Stromal cell of bone marrow (primary cell): Measurements from ENCODE around the gene GLP1R.

Experiments used
- DNase-seq: peaks from one replicate; pipeline ENCODE4 v3.0.0-alpha.2; 2012; ENCODE audit warnings: low read depth

The GLP1R gene

DNA sequence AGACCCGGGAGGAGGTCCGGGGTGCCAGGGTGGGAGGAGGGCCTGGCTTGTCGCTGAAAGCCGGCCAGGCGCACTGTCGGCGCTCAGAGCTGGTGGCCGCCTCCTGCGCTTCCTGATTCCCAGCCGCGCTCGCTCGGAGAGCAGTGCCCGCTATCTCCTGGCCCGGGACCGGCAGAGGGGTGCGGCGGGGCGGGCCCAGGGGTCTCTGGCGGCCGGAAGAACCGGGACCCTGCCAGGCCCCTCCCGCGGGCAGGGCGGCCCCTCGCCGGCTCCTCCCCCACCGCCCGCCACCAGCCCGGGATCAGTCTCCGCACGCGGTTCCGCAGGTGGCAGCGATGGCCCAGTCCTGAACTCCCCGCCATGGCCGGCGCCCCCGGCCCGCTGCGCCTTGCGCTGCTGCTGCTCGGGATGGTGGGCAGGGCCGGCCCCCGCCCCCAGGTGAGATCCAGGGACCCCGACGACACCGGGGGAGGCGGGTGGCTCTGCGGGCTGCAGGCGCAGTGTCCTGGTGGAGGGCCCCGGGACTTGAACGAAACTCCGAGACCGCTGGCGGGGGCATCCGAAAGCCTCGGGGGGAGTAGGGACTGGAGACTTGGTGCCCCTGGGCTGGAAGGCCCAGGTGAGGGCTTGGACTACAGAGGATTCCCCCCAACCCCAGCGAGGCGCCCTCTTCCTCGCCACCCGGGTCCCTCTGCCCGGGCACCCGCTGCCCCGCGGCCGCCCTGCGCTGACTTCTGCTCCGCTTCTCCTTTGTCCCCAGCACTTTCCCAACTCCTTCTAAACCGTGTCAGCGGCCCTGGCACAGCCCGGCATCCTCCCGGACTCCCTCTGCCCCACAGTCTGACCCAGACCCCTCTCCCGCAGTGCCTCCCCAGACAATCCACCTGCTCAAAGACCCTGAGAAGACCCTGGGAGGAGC is at the start of gene GLP1R:
Gene GLP1R (plus strand): TSS at position 301 of the 919 bp plus-strand sequence. CDS start 60 bp downstream, at position 361.
- no peak for DNase-seq

DNA sequence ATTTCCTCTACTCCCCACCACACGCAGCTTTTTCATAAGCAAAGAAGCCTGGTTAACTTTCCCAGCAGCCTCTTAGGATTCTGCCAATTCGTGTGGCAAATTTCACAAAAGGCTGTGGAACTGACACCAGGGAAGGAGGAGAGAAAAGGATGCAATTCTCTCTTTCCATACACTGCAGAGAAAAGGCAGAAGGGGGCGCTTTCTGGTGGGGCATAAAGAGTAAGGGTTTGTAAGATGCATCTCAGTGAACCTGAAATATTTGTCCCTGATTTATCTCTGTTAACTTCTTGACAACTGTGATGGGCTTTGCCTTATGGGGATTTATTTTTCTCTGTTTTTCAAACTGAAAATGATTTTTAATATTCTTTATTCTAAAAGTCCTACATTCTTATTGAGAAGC is 45.5 kb upstream of the GLP1R start:
- DNase-seq = no peak

DNA sequence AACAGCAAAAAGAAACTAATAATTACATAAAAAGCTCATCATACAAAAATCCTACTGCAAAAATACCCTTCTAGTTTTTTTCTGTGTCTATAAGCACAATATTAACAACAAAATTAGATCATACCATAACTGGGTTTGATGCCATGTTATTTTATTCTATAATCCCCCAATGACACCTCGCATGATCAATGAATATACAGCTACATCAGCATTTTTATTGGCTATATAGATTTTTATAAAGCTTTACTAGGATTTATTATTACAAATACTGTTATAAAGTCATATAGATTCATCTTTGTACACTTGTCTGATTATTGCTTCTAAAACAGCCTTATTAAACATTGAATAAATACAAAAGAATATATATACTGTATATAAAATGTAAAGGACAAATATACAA is 45.1 kb upstream of the GLP1R start:
- no peak for DNase-seq

DNA sequence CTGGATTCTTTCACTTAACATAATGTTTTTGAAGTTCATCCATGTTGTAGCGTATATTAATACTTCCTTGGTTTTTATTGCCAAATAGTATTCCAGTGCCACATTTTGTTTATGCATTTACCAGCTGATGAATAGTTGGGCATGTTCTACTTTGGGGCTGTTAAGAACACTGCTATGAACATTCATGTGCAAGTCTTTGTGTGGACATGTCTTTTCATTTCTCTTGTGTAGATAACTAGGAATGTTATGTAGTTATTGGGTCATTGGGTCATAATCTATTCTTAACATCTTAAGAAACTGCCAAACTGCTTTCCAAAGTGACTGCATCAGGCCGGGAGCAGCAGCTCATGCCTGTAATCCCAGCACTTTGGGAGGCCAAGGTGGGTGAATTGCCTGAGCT is 43.8 kb upstream of the GLP1R start:
- DNase-seq = no peak

DNA sequence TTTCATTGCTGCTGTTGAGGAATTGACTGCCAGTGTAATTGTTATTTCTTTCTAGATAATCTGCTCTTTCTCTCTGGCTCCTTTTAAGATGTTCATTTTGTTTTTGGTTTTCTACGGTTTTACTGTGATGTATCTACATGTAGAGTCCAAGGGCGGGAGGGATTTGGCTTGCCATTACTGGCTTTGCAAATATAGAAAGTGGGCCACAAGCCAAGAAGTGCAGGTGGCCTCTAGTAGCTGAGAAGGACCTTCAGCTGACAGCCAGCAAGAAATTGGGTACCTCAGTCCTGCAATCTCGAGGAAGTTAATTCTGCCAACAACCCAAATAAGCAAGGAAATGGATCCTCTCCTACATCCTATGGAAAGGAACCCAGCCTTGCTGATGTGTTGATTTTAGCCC is 42.8 kb upstream of the GLP1R start:
- DNase-seq = no peak

DNA sequence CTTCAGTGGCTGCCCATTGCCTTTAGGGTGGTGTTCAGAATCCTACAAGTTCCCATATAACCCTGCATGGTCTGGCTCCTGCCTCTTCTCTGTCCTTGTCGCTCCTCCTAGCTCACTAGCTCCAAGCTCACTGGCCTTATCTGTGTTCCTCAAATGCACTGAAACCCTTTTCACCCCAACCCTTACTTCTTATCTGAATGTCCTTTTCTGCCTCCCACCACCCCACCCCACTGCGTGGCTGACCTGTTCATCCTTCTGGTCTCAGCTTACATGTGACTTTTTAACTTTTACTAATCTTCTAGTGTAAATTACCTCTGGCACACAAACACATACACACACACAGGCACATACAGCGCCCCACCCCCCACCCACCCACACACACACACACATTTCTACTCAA is 41.0 kb upstream of the GLP1R start:
- DNase-seq = no peak

DNA sequence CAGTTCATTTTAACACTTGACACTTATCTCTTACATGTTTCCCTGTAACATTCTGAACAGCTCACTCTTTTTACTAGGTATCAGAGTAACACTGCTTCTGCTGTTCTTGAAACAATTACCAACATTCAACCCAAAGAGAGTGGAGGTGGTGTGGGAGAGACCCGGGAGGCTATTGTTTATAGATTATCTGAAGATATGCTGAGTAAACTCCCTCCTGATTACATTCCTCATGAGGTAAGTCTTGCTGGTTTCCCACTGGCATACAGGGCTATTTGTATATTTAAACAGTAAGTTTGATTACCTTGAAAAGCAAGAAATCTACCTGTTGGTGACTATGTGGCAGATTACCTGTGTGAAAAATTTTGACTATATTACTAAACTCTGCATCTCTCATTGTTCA is 39.8 kb upstream of the GLP1R start:
- no peak for DNase-seq

DNA sequence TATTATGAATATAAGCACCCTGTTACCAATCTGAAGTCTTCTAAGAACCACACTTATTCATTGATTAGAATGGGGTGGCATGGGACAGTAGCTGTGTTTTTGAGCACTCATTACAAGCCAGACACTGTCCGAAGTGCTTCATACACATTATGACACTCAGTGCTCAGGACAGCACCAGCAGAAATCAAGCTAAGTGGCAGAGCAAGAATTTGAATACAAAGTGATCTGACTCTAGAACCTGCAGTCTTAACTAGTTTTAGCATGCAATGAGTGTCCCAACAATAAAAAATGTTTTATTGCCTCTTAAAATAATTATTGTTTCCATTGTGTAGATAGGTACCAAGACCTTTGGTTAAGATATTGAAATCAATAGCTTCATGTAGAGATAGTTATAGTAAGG is 39.1 kb upstream of the GLP1R start:
- DNase-seq = no peak

DNA sequence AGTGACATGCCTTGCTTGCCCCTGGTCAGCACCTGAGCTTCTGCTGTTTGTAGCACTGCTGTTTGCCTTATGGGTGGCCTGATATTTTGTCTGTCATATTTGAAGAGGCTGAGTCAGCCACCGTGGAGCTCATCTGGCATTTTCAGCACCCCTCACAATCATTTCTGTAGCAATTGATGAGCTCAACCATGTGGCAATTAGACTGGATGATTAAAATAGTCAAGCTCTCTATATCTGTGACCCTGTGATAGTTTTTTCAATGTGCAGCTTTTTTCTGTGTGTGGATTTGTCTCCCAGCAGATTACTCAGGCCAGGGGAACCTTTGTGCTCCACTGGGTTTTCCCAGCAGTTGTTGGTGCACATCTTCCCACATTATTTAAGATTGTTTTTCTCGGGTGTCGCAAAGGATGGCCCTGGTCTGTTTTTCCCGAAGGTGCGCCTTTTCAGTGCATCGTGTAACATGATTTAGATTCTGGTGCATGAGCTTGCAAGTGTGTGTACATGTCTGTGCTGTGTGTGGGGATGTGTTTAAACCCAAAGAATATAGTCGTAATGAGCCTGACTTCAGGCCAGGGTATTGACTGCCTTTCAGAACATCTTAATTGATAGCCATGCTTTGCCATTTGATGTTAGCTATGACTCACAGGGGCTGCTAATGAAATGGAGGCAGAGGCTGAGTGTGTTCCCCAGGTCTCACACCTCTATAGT is 31.6 kb upstream of the GLP1R start:
- DNase-seq = no peak

DNA sequence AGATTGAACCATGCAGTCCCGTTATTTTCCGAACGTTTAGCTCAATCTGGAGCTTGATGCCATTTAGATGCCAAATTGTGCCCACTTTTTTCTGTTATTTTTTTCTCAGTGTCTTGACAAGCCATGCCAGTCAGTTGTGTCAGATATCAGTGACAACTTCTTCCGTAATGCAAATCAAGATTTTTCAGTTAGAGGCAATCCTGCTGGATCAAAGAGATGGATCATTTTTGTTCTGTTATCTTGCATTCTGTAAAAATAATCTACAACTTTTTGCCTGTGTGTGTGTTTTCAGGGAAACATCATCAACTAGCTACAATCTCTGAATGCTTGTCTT is 31.1 kb upstream of the GLP1R start:
- DNase-seq = no peak

DNA sequence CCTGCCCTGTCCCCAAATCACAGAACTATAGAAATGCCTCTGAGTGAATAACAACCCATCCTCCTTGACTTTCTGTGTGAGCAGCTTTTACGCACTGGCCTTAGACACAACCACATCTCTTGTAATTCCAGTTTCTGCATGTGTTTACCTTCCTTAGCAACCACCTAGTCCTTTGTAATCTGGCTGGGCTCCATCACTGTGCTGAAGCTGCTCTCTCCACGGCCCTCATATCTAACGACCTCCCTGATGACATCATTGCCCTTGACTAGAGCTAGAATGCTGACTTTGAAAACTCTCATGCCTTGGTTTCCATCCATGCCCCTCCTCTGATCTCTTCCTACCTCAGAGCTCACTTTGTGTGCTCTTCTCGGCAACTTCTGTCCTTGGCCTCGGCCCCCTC is 30.5 kb upstream of the GLP1R start:
- DNase-seq = no peak

DNA sequence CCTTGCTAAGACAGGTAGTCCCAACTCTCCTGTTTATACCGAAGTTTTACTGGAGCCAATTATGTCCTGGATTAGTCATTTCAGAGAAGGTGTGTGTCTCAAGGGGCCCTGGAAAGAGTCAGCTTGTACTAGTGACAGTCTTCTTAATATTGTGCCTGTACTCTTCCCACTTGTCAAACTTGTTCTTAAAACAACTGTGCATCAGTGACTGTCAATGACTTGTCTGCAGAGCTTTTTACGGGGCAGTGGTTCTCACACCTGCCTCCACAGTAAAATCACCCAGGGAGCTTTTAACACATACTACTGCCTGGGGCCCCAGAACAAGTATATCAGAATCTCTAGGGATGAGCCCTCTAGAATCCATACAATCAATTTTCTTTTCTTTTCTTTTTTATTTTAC is 28.4 kb upstream of the GLP1R start:
- DNase-seq = no peak

DNA sequence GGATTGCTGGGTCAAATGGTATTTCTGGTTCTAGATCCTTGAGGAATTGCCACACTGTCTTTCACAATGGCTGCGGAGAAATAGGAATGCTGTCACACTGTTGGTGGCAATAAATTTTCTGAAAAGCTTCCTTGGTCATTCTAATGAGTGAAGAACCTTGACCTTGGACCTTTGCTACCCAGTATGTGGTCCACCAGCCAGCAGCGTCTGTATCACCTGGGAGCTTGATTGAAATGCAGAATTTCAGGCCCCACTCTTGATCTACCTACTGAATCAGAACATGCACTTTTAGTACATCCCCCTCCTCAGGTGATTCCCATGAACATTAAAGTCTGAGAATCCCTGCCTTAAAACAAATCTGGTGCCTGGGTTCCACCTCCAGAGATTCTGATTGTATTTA is 27.5 kb upstream of the GLP1R start:
- DNase-seq = no peak

DNA sequence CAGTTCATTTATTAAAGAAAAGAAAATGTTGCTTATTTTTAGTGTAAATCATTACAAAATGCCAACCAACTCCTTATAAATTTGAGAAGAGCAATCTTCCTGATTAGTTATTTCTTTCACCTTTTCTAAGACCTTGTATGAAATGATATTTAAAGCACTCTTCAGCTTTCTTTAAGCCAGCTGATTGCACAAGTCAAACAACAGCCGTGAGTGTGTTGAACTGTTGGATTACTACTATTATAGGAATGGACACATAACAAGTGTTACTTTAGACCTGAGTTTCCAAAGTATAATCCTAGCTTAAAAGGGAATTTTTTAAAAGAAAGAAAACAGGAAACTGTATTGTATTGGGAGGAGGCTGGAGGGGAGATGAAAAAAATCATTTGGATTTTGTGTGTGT is 26.8 kb upstream of the GLP1R start:
- no peak for DNase-seq

DNA sequence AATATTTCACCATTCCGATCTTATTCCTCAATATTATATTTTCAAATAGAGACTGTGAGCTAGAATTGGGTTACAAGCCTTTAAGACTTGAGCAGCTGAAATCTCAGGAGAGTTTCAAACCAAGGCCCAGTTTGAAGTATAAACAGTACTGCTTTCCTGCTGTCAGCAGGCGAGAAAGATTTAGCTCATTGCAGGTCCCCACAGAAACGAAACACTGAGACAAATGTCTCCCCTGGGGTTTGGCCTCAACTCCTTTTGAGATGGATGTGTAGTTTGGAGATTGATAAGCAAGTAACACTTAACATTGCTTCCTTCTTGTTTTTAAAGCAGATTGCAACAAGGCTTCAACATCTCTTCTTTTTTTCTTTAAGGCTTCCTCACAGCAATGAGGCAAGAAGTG is 22.4 kb upstream of the GLP1R start:
- DNase-seq = no peak

DNA sequence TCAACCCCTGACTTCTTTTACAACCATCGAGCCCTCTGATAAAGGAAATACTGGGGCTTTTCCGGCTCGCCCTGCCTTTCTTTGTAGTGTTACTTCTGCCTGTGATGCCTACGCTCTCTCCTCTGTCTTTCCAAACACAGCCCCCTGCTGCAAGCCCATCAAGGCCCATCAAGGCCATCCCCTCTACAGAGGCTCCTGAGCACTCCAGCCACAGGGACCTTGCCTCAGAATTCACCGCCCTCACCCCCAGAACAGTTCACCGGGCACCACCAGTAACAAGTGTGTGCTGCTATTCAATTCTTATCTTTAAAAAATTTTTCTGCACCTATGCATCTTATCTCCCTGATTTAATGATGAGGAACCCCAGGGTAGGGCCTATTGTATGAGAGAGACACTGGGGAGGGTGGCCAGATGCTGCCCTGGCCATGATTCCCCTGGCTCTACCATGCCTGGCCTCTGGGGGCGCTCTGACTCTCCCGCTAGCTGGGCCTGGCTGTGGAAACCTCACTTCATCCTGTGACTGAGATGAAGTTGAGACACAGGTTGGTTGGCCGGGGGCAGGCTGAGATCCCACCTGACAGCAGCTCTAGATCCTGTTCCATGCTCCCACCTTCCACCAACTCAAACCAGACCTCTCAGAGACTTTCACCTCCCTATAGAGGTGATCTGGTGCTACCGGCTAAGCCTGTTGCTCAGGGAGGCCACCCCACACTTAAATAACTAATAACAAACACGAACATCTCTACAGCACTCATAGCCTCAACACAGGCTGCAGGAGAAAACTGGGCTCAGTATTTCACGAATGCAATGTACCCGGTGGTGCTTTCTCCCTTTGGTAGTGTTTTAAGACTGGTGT is 19.2 kb upstream of the GLP1R start:
- DNase-seq = no peak

DNA sequence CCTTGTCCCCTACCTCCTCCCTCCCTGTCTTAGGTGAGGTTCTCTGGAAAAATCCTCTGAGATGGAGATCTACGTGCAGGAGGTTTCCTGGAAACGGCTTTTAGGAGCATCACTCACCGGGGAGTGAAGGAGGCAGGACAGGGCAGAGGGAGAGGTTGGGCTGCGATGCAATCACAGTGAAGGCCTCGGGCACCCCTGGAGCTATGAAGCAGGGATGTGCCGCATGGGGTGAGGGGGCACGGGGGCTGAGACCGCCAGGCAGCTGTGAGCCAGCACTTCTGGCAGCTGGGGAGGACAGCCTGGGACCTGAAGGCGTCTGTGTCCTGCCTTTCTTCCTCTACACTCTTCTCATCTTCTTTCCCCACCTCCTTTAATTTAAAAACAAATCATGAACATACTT is 12.9 kb upstream of the GLP1R start:
- no peak for DNase-seq

DNA sequence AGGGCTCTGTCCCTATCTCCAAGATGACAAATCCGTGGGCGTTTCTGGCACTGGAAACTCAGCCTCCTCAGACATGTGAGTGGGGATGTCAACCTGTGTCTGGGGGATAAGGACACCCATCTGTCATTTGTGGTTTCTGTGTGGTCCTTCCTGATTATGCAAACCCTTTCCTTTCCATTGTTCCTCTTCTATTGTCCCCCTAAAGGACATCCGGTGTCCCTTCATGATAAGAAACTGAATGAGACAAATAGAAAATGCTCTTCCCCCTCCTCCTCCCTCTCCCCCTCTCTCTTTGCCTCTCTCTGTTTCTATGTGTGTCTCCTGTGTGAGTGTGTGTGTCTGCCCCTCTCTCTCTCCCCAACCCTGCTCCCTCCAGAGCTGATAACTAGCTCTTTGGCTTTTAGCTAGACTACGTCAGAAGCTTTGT is 11.5 kb upstream of the GLP1R start:
- DNase-seq = no peak

DNA sequence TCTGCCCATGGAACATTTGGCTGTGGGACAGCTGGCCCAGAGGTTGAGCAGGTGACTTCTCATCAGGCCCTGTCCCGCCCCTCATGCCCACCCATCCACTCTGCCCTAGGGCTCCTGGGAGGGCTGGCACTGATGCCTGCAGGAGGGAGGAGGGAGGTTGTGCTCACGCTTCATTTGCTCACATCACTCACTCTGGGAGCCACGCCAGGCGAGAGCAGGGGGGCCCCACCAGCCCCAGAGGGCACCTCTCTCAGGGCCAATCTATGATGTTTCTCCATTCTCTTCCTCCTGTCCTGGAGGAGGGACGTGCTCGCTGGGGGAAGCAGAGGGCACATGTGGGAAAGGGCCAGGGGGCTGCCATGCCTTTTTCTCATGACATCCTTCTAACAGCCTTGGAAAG is 10.9 kb upstream of the GLP1R start:
- DNase-seq = no peak

DNA sequence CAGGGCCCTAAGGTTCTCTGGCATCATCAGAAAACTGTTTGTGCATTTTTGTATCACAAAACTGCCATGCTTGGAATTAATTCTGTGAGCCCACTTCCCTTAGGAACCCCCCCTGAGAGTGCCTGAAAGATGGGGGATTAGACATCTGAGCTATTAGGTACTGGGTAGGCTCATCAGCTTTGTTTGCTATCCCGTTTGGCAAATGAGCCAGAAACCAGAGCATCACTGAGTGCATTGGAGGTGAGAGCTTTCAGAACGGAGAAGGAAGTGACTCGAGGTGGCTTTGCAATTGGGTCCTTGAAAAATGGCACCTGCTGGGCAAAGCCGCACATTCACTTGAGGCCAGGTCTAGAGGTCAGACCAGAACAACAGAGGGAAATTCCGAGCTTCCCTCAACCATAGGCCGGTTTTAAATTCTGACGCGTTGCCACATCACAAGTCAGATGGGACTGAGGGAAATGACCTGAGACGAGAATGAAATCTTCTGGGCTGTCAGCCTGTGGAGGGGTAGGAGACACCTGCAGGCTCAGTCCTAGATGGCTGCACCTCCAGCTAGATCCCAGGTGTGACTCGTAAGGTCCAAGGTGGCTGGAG is 8.4 kb upstream of the GLP1R start:
- DNase-seq = no peak

DNA sequence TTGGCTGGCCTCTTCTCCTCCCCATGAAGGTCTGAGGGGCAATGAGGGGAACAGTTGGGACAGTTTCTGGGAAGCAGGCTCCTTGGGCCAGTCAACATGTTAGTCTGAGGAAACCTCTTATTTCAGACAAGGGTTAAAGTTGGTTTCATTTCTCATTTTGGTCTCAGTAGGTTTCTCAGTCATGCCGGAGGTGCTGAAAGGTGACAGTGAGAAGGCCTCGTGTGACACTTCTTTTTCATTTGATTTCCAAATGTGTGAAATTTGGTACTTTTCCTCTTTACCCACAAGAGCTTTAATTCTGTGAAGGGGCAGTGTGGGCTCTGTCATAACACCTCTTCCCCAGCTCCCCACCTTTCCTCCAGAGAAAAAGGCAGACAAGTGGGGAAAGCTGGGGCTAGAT is 7.5 kb upstream of the GLP1R start:
- no peak for DNase-seq

DNA sequence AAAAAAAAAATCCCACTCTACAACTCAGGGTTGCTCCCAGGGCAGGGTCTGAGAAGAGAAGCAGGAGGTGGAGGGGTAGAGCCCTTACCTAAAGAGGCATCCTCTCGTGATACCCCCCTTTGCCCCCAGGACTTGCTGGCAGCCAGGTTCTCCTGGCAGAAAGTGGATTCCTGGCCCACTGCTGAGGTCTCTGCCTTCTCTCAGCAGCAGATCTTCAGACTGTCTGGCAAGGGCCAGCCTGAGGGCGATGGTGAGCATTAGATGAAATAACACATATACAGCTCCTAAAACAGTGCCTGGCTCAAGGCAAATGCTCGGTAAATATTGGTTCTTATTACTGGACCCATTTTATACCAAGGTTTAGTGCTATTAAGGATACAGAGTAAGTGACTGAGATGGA is 4.8 kb upstream of the GLP1R start:
- no peak for DNase-seq
